Keratinocyte (primary cell): ENCODE data around the gene CST4. TPM values are rescaled to one million over a fixed set of nuclear protein-coding genes. Genes with fewer than 3 reads are reported as not detected.

Experiments used
- DNase-seq: peaks from one replicate; pipeline ENCODE4 v3.0.0-alpha.2; 2011; ENCODE audit warnings: low read depth, missing footprints, low spot score
- FAIRE-seq: peaks from 2 replicates; lab custom pipeline; 2011; peaks lifted over from hg19 to GRCh38; lab: Jason Lieb, UNC
- H2AFZ ChIP-seq: 2 replicates; pipeline ENCODE4 v1.6.0; 2012; ENCODE audit warnings: low read length, control low read depth, inconsistent platforms; ENCODE audit not compliant: control insufficient read depth
- H3K27ac ChIP-seq: 2 replicates; pipeline ENCODE4 v1.5.1; 2011; ENCODE audit warnings: low read length; ENCODE audit not compliant: control insufficient read depth, insufficient read depth
- H3K27me3 ChIP-seq: 3 replicates; pipeline ENCODE4 v1.6.0; 2011; ENCODE audit warnings: low read length; ENCODE audit not compliant: control insufficient read depth, insufficient read depth; ENCODE audit errors: extremely low read depth
- H3K36me3 ChIP-seq, 2 experiments: 2 replicates in 1 of 2; 3 replicates in 1 of 2; pipeline ENCODE4 v1.5.1; 2011; ENCODE audit warnings: low read length in 2 of 2, mild to moderate bottlenecking in 1 of 2; ENCODE audit not compliant: control insufficient read depth in 2 of 2, insufficient read depth in 2 of 2; ENCODE audit errors: extremely low read depth in 1 of 2
- H3K4me1 ChIP-seq: 3 replicates; pipeline ENCODE4 v1.5.1; 2011; ENCODE audit warnings: low read length; ENCODE audit not compliant: control insufficient read depth, insufficient read depth; ENCODE audit errors: extremely low read depth
- H3K4me2 ChIP-seq: 3 replicates; pipeline ENCODE4 v1.6.0; 2011; ENCODE audit warnings: low read depth, low read length; ENCODE audit not compliant: control insufficient read depth, insufficient read depth; ENCODE audit errors: extremely low read depth
- H3K4me3 ChIP-seq, 3 experiments: fragments of 200-600 bp in 1 of 3; sonication (generic) in 1 of 3; 2 replicates in 2 of 3; 3 replicates in 1 of 3; pipeline ENCODE4 v1.5.1; 2011 to 2016; ENCODE audit warnings: low read length in 3 of 3, mild to moderate bottlenecking in 3 of 3, control low read depth in 2 of 3, inconsistent platforms in 1 of 3, low read depth in 1 of 3, mixed read lengths in 1 of 3, mixed run types in 1 of 3, moderate library complexity in 1 of 3; ENCODE audit not compliant: control insufficient read depth in 2 of 3, insufficient read depth in 2 of 3; ENCODE audit errors: extremely low read depth in 1 of 3
- H3K79me2 ChIP-seq: 2 replicates; pipeline ENCODE4 v1.6.0; 2012; ENCODE audit warnings: low read length; ENCODE audit not compliant: control insufficient read depth, insufficient read depth
- H3K9ac ChIP-seq: 3 replicates; pipeline ENCODE4 v1.6.0; 2011; ENCODE audit warnings: low read length; ENCODE audit not compliant: control insufficient read depth, insufficient read depth; ENCODE audit errors: extremely low read depth
- H3K9me1 ChIP-seq: 3 replicates; pipeline ENCODE4 v1.6.0; 2011; ENCODE audit warnings: low read length; ENCODE audit not compliant: control insufficient read depth, insufficient read depth; ENCODE audit errors: extremely low read depth
- H3K9me3 ChIP-seq: 2 replicates; pipeline ENCODE4 v1.5.1; 2012; ENCODE audit warnings: low read depth, low read length; ENCODE audit not compliant: control insufficient read depth
- H4K20me1 ChIP-seq: 3 replicates; pipeline ENCODE4 v1.6.0; 2011; ENCODE audit warnings: low read length; ENCODE audit not compliant: control insufficient read depth, insufficient read depth; ENCODE audit errors: extremely low read depth
- CTCF ChIP-seq, 3 experiments: IDR thresholded peaks in 1 of 3; conservative IDR thresholded peaks in 1 of 3; optimal IDR thresholded peaks in 1 of 3; 2 replicates in 2 of 3; 3 replicates in 1 of 3; pipeline versions ENCODE3 to v1.5.1; 2011; ENCODE audit warnings: low read length in 3 of 3, mild to moderate bottlenecking in 3 of 3, moderate library complexity in 2 of 3, control low read depth in 1 of 3, inconsistent platforms in 1 of 3; ENCODE audit not compliant: insufficient read depth in 2 of 3; ENCODE audit errors: extremely low read depth in 1 of 3
- EZH2 ChIP-seq: IDR thresholded peaks from one replicate; pipeline ENCODE4 v1.6.1; 2012; ENCODE audit warnings: inconsistent platforms, mild to moderate bottlenecking, low read length, moderate library complexity
- dilution Hi-C: fragments of 300-500 bp; cut with MboI; formaldehyde crosslinking; loops from one replicate; pipeline ENCODE4 v1.7.0; 2020; ENCODE audit warnings: low sequenced_read_pairs; ENCODE audit not compliant: extremely low pct_ligation_motif_present
- polyA plus RNA-seq, 5 experiments: library from polyadenylated mRNA; depleted of rRNA in 3 of 5; stranded (reverse) in 3 of 5; stranded (forward) in 1 of 5; unstranded in 1 of 5; fragments of >200 nt; gene quantifications; 1 replicate in 1 of 5; 2 replicates in 3 of 5; 3 replicates in 1 of 5; pipeline versions ENCODE4 v1.2.1 to v1.2.3, GENCODE V29; 2011 to 2012; ENCODE audit warnings: missing spikeins in 2 of 5, low read depth in 1 of 5, low replicate concordance in 1 of 5

The CST4 gene
- polyA plus RNA-seq, 1 donor (not counting 4 experiments of a cell fraction or from before 2014, with no cell fraction given): not detected

GRCh38 chr20:23679133-23680092 is 9.4 kb downstream of the CST4 start:
- Histone ChIP-seq H3K36me3 (no peaks in the 10 kb centered on the region), H4K20me1 (no peaks in the 10 kb centered on the region), H3K4me3 (no peak overlapping the region), H3K27ac (no peak overlapping the region), H2AFZ (no peak overlapping the region), H3K9me3 (no peaks in the 10 kb centered on the region), H3K9ac (no peak overlapping the region), H3K4me2 (no peak overlapping the region), H3K9me1 (no peaks in the 10 kb centered on the region), H3K79me2 (no peaks in the 10 kb centered on the region), H3K27me3 (no peaks in the 10 kb centered on the region), H3K4me1 (no peaks in the 10 kb centered on the region)
- dilution Hi-C loops: no loop called here
- DNase-seq (no peak), FAIRE-seq (no peak)
- no peak for TF ChIP-seq CTCF (optimal IDR thresholded peaks at IDR 0.05 in 1 of 3, IDR thresholded peaks at IDR 0.05 in 1 of 3, conservative IDR thresholded peaks at IDR 0.05 in 1 of 3; ENCODE audit: extremely low read depth in 1 of 3, insufficient read depth in 2 of 3, low read length in 3 of 3)
- no peak for TF ChIP-seq EZH2

GRCh38 chr20:23673209-23673608 is 15.6 kb downstream of the CST4 start:
- dilution Hi-C loops: no loop called here
- H3K9me3 ChIP-seq: no peaks in the 10 kb centered on the region
- H3K9ac ChIP-seq: no peak overlapping the region
- FAIRE-seq: no peak
- TF ChIP-seq EZH2: no peak
- no peak for TF ChIP-seq CTCF (optimal IDR thresholded peaks at IDR 0.05 in 1 of 3, IDR thresholded peaks at IDR 0.05 in 1 of 3, conservative IDR thresholded peaks at IDR 0.05 in 1 of 3; ENCODE audit: extremely low read depth in 1 of 3, insufficient read depth in 2 of 3, low read length in 3 of 3)
- no peaks in the 10 kb centered on the region for H3K79me2 ChIP-seq
- DNase-seq: no peak
- no peak overlapping the region for H3K27ac ChIP-seq
- no peak overlapping the region for H3K4me2 ChIP-seq
- no peaks in the 10 kb centered on the region for H3K36me3 ChIP-seq
- no peak overlapping the region for H3K4me3 ChIP-seq
- H3K27me3 ChIP-seq: no peaks in the 10 kb centered on the region
- H3K9me1 ChIP-seq: no peaks in the 10 kb centered on the region
- H4K20me1 ChIP-seq: no peaks in the 10 kb centered on the region
- no peaks in the 10 kb centered on the region for H3K4me1 ChIP-seq
- no peak overlapping the region for H2AFZ ChIP-seq
